Colonic mucosa (tissue), 4 donors: ENCODE data around the gene UBXN6. TPM values are rescaled to one million over a fixed set of nuclear protein-coding genes. Genes with fewer than 3 reads are reported as not detected.

Source experiments
- DNase-seq: peaks from one replicate; pipeline ENCODE4 v3.0.0-alpha.2; 2020
- H3K27ac ChIP-seq: fragments of 200-600 bp; one replicate; pipeline ENCODE4 v1.8.0; 2021
- H3K27me3 ChIP-seq: fragments of 200-600 bp; one replicate; pipeline ENCODE4 v1.8.0; 2021
- H3K36me3 ChIP-seq: fragments of 200-600 bp; one replicate; pipeline ENCODE4 v1.8.0; 2021
- H3K4me1 ChIP-seq: fragments of 200-600 bp; one replicate; pipeline ENCODE4 v1.8.0; 2021; ENCODE audit warnings: mild to moderate bottlenecking
- H3K4me3 ChIP-seq: fragments of 200-600 bp; one replicate; pipeline ENCODE4 v1.8.0; 2021
- H3K9ac ChIP-seq, 2 donors: one replicate each; pipeline ENCODE4 v1.7.0; 2013; ENCODE audit warnings: control low read depth in 2 of 2, low read depth in 2 of 2, low read length in 2 of 2
- H3K9me3 ChIP-seq: fragments of 200-600 bp; one replicate; pipeline ENCODE4 v1.8.0; 2021
- intact Hi-C: fragments of 100-400 bp; cut with DNase I; formaldehyde crosslinking; loops from one replicate; pipeline ENCODE4 v1.14.1; 2022
- total RNA-seq, 2 donors: library from RNA; stranded (reverse); fragmentation: NEBNext Ultra II Directional in 1 of 2; extraction: Animal tissue kit (Norgen Biotek cat#: 25700) in 1 of 2; gene quantifications; one replicate each; pipeline ENCODE4 v1.2.1, GENCODE V29; 2021
- TF ChIP-seq, protein P1 (sequence below): fragments of 200-600 bp; IDR thresholded peaks from one replicate; pipeline ENCODE4 v1.8.0; 2022; ENCODE audit warnings: antibody characterized with exemption, mild to moderate bottlenecking
- donor health status: healthy.
- donor health status: DM: no; HTN: no; CAD: no.
- donor health status: DM: no; HTN: no; CAD: no.

Gene UBXN6
- total RNA-seq, 2 donors from 2014 or later, result 84.9 to 96.7 TPM

DNA sequence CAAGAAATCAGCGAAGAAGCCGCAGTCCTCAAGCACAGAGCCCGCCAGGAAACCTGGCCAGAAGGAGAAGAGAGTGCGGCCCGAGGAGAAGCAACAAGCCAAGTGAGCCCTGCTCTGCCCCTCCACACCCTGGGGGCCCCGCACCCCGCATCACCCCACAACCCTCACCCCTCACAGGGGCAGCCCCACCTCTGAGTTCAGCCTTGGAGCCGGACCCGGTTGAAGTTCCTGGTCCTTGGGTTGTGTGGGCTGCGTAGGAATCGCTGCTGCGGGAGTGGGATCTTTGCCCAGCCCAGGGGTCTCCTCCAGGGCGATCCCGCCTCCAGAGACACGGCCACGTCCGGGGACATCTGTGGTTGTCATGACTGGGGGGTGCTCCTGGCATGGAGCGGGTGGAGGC is 38.7 kb upstream of the UBXN6 start:
- peaks cover 15% of the 10 kb centered on the region for H3K36me3 ChIP-seq
- no peak overlapping the region for H3K9ac ChIP-seq
- H3K9me3 ChIP-seq, result no peaks in the 10 kb centered on the region

DNA sequence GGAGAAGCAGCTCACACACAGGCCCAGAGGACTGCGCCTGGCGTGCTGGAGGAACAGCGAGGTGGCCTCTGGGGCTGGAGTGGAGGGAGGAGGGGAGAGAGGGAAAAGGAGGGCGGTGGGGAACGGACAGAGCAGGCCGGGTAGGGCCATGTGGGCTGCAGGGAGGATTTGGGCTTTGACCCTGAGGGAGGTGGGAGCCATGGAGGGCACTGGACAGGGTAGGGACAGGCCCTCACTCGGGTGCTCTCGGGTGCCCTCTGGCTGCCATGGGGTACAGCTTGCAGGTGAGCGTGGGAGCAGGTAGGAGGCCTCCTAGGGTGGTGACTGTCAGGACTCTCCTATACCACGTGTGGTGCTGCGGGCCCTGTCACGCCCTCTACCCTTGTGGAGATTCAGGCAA is 37.9 kb upstream of the UBXN6 start:
- no peaks in the 10 kb centered on the region for H3K9me3 ChIP-seq
- peaks cover 15% of the 10 kb centered on the region for H3K36me3 ChIP-seq
- no peak overlapping the region for H3K4me3 ChIP-seq
- TF ChIP-seq, protein P1, sequence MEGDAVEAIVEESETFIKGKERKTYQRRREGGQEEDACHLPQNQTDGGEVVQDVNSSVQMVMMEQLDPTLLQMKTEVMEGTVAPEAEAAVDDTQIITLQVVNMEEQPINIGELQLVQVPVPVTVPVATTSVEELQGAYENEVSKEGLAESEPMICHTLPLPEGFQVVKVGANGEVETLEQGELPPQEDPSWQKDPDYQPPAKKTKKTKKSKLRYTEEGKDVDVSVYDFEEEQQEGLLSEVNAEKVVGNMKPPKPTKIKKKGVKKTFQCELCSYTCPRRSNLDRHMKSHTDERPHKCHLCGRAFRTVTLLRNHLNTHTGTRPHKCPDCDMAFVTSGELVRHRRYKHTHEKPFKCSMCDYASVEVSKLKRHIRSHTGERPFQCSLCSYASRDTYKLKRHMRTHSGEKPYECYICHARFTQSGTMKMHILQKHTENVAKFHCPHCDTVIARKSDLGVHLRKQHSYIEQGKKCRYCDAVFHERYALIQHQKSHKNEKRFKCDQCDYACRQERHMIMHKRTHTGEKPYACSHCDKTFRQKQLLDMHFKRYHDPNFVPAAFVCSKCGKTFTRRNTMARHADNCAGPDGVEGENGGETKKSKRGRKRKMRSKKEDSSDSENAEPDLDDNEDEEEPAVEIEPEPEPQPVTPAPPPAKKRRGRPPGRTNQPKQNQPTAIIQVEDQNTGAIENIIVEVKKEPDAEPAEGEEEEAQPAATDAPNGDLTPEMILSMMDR, result peak; percentile 25
- H3K4me1 ChIP-seq, result no peaks in the 10 kb centered on the region
- intact Hi-C loops, result no loop called here
- H3K27ac ChIP-seq, result no peak overlapping the region
- no peak for DNase-seq
- H3K27me3 ChIP-seq, result no peaks in the 10 kb centered on the region
- H3K9ac ChIP-seq, result no peak overlapping the region

More for the DNA sequence above, 38.7 kb upstream of the UBXN6 start:
- H3K4me1 ChIP-seq, result no peaks in the 10 kb centered on the region
- TF ChIP-seq, protein P1, result no peak
- DNase-seq, result no peak
- intact Hi-C loops, result no loop called here
- H3K27ac ChIP-seq, result no peak overlapping the region
- no peak overlapping the region for H3K4me3 ChIP-seq
- H3K27me3 ChIP-seq, result no peaks in the 10 kb centered on the region

DNA sequence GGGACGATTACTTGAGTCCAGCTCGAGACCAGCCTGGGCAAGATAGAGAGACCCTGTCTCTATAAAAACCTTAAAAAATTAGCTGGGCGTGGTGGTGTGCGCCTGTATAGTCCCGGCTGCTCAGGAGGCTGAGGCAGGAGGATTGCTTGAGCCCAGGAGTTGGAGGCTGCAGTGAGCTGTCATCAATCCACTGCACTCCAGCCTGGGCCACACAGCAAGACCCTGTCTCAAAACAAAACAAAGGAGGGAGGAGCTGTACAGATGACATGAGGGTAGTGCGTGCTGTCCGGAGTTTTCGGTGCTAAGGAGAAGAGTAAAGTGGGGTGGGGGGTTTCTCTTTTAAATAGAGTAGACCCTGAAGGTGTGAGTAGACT is 37.1 kb upstream of the UBXN6 start:
- Histone ChIP-seq H3K36me3 (peaks cover 15% of the 10 kb centered on the region), H3K27me3 (no peaks in the 10 kb centered on the region), H3K4me1 (no peaks in the 10 kb centered on the region), H3K9me3 (no peaks in the 10 kb centered on the region), H3K27ac (no peak overlapping the region), H3K4me3 (no peak overlapping the region), H3K9ac (no peak overlapping the region)
- DNase-seq, result no peak
- intact Hi-C loops, result no loop called here
- TF ChIP-seq, protein P1, result no peak

DNA sequence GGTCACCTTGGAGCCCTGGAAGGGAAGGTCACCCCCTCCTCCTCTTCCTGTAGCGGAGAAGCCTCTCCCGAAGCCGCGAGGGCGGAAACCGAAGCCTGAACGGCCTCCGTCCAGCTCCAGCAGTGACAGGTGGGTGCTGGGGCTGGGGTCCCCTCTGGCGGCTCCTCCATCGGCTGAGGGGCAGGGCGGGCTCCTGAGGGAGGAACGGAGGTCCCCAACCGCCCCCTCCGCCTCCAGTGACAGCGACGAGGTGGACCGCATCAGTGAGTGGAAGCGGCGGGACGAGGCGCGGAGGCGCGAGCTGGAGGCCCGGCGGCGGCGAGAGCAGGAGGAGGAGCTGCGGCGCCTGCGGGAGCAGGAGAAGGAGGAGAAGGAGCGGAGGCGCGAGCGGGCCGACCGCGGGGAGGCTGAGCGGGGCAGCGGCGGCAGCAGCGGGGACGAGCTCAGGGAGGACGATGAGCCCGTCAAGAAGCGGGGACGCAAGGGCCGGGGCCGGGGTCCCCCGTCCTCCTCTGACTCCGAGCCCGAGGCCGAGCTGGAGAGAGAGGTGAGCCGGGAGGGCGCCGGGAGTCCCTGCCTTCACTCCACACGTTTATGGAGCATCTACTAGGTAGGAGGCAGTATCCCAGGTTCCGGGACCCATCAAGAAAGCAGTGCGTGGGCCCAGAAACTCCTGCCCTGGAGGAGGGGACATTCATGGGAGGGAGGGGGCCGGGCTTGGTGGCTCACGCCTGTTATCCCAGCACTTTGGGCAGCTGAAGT is 36.5 kb upstream of the UBXN6 start:
- TF ChIP-seq, protein P1, result no peak
- Histone ChIP-seq H3K4me1 (no peaks in the 10 kb centered on the region), H3K27ac (no peak overlapping the region), H3K27me3 (no peaks in the 10 kb centered on the region), H3K9me3 (no peaks in the 10 kb centered on the region), H3K9ac (no peak overlapping the region), H3K4me3 (no peak overlapping the region), H3K36me3 (peaks cover 15% of the 10 kb centered on the region)
- no peak for DNase-seq
- intact Hi-C loops, result no loop called here

DNA sequence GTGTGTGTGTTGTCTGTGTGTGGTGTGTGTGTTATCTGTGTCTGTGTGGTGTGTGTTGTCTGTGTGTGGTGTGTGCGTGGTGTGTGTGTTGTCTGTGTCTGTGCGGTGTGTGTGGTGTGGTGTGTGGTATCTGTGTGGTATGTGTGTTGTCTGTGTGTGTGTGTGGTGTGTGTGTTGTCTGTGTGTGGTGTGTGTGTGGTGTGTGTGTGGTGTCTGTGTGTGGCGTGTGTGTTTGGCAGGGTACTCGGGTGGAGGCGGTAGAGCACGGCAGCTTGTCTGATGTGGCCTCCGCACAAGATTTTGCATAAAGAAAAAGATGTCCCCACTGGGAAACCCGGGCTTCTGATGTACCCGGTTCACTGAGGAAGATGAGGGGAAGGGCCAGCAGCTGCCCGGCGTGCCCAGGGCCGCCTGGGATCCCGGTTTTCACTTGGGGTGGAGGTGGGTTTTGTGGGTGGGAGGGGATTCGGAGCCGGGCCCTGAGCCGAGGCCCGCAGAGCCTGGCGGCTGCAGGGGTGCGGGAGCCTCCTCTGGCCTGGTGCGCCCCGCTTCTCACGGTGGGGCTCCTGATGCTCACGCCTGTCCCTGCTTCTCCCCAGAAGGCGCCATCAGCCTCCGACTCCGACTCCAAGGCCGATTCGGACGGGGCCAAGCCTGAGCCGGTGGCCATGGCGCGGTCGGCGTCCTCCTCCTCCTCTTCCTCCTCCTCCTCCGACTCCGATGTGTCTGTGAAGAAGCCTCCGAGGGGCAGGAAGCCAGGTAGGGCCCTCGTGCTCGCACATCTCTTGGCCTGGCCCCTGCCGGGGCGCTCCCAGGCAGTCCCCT is 35.7 kb upstream of the UBXN6 start:
- no peaks in the 10 kb centered on the region for H3K4me1 ChIP-seq
- H3K9me3 ChIP-seq, result no peaks in the 10 kb centered on the region
- H3K36me3 ChIP-seq, result peaks cover 15% of the 10 kb centered on the region
- intact Hi-C loops, result no loop called here
- TF ChIP-seq, protein P1, result no peak
- no peak for DNase-seq
- no peaks in the 10 kb centered on the region for H3K27me3 ChIP-seq
- H3K27ac ChIP-seq, result no peak overlapping the region
- H3K9ac ChIP-seq, result no peak overlapping the region
- no peak overlapping the region for H3K4me3 ChIP-seq
